H1 (cell line): Measurements from ENCODE around the gene ADARB2. TPM values are rescaled to one million over a fixed set of nuclear protein-coding genes. Genes with fewer than 3 reads are reported as not detected.

Experiments
- BACH1 ChIP-seq: IDR thresholded peaks from 2 replicates; pipeline ENCODE4 v1.6.1; 2012; ENCODE audit warnings: low read length, improper control_type of control experiment
- CTBP2 ChIP-seq: IDR thresholded peaks from 2 replicates; pipeline ENCODE4 v1.7.0; 2011; ENCODE audit warnings: borderline replicate concordance, mild to moderate bottlenecking, moderate library complexity, mixed read lengths, low read length; ENCODE audit not compliant: insufficient read depth, insufficient read length
- EGR1 ChIP-seq: IDR thresholded peaks from 2 replicates; pipeline ENCODE4 v1.6.1; 2011; ENCODE audit warnings: low read depth, low read length, borderline replicate concordance
- PHF8 ChIP-seq: fragments of 200-600 bp; sonication (generic); conservative IDR thresholded peaks from 2 replicates; pipeline ENCODE4 v1.7.1; 2012; ENCODE audit warnings: low read depth, mild to moderate bottlenecking, inconsistent platforms, low read length, moderate library complexity
- POU5F1 ChIP-seq: IDR thresholded peaks from 2 replicates; pipeline ENCODE4 v1.6.1; 2011; ENCODE audit warnings: low read depth, mild to moderate bottlenecking, low read length, moderate library complexity
- SP1 ChIP-seq: IDR thresholded peaks from 2 replicates; pipeline ENCODE4 v1.6.1; 2011; ENCODE audit warnings: low read depth, low read length
- SRF ChIP-seq: IDR thresholded peaks from 2 replicates; pipeline ENCODE4 v1.6.1; 2011; ENCODE audit warnings: mild to moderate bottlenecking, low read depth, low read length, moderate library complexity
- polyA plus RNA-seq, 7 experiments: library from polyadenylated mRNA; depleted of rRNA in 3 of 7; stranded (reverse) in 5 of 7; unstranded in 2 of 7; fragments of >200 nt in 5 of 7; fragments of 200-250 nt in 2 of 7; gene quantifications; 1 replicate in 5 of 7; 2 replicates in 1 of 7; 4 replicates in 1 of 7; pipeline versions ENCODE4 v1.2.1 to v1.2.3, GENCODE V29; 2011 to 2013; ENCODE audit warnings: missing spikeins in 2 of 7, mixed read lengths in 2 of 7
- total RNA-seq: library from RNA; stranded (reverse); fragmentation: NEBNext Ultra II Directional; extraction: Animal tissue kit (Norgen Biotek cat#: 25700); gene quantifications from 2 replicates; pipeline ENCODE4 v1.2.1, GENCODE V29; 2021
- TF ChIP-seq, protein P1 (sequence below): IDR thresholded peaks from 2 replicates; pipeline ENCODE4 v1.6.1; 2012; ENCODE audit warnings: inconsistent platforms

ADARB2 gene
- total and polyA plus RNA-seq, 2 of the 8 experiments (the other 6 are each of a cell fraction or from before 2014, with no cell fraction given), result 2.2 to 2.8 TPM

DNA sequence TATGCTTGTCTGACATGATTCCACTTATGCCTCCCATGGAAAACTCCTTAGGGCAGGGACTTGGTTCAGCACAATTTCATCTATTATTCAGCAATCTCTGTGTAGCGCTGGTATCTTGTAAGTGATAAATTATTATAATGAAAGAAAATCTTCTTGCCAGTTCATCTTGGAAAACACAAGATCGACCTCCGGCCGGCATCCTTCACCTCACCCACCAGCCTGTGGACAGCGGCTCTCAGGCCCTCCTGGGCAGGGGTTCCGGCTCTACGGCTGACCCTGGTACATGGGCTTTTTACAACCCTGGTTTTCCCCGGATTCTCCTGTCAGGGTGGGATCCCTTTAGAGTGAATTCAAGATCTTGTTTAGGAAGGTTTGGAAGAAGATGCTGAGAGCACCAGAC is 145.6 kb downstream of the ADARB2 start (continued):
- TF ChIP-seq SP1 (no peak), SRF (no peak), CTBP2 (no peak), BACH1 (no peak), POU5F1 (no peak), PHF8 (no peak), EGR1 (no peak)
- TF ChIP-seq, protein P1, sequence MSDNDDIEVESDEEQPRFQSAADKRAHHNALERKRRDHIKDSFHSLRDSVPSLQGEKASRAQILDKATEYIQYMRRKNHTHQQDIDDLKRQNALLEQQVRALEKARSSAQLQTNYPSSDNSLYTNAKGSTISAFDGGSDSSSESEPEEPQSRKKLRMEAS, result no peak
